Mammary epithelial cell (primary cell): ENCODE results near the gene RUNX2.

Experiments used
- CTCF ChIP-seq, 2 donors: IDR thresholded peaks in 1 of 2; conservative IDR thresholded peaks in 1 of 2; 2 replicates each; pipeline ENCODE4 v1.5.1; 2011 to 2012; ENCODE audit warnings: inconsistent platforms in 2 of 2, low read length in 2 of 2, mild to moderate bottlenecking in 2 of 2, control low read depth in 1 of 2, low read depth in 1 of 2; ENCODE audit not compliant: insufficient read depth in 1 of 2; ENCODE audit errors: extremely low read depth in 1 of 2
- EZH2 ChIP-seq: IDR thresholded peaks from 2 replicates; pipeline ENCODE4 v1.6.1; 2012; ENCODE audit warnings: low read length, inconsistent platforms, borderline replicate concordance

DNA sequence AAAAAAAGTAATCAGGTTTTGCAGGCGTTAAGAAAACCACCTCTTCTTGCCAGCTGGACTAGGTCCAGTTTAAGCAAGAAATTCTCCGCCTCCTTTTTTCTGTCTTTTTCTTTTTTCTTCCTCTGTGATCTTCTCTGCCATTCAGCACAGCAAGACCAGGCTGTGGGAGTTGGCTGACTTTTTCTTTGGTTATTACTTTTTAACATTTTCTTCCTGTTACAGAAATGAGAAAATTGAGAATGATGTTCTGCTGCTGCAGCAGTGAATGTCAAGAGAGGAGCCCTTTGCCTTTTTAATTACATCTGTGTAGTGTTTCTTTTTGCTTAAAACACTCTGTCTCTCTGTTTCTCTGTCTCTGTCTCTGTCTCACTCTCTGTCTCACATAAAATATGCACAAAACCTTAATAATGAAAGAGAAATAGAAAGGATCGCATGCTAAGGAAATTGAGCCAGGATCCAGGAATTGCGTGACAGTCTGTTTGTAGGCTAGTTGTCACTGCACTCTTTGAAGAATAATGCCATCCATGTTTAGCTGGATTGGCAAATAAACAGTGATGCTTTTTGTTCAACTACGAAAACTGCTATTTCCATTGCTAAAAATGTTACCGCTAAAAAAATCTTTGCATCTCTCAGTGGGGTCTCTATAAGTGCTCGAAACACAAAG is 152.8 kb downstream of the RUNX2 start:
- TF ChIP-seq EZH2, result no peak
- no peak for TF ChIP-seq CTCF (conservative IDR thresholded peaks at IDR 0.05 in 1 of 2, IDR thresholded peaks at IDR 0.05 in 1 of 2; ENCODE audit: extremely low read depth in 1 of 2, insufficient read depth in 1 of 2, low read depth in 1 of 2, low read length in 2 of 2)
